ENCODE data around the gene TLE4.
A peak's percentile ranks its signal among the peaks of the same experiment; 100 is the strongest.
"Not testable (repeated sequence)": the region's sequence is repeated elsewhere in the genome, so short reads cannot be mapped to it uniquely, and the experiment has no call there.

Gene TLE4

GRCh38 chr9:79571309-79572031, at the start of gene TLE4:
Gene TLE4, plus strand, starts transcription at chr9:79571965. Its CDS starts 826 bp downstream, at chr9:79572791.
- peak; percentile 99 to 100 for DNase-seq

GRCh38 chr9:79522793-79523192, 49.0 kb upstream of the TLE4 start:
- no peak for DNase-seq

GRCh38 chr9:79524266-79524665, 47.5 kb upstream of the TLE4 start:
- DNase-seq = no peak

GRCh38 chr9:79526149-79526672, 45.6 kb upstream of the TLE4 start:
- no peak for DNase-seq

- DNase-seq = no peak
Measured at GRCh38 chr9:79535534-79535933, 36.2 kb upstream of the TLE4 start.

GRCh38 chr9:79537838-79538237, 33.9 kb upstream of the TLE4 start:
- DNase-seq = no peak

- no peak for DNase-seq
Measured at GRCh38 chr9:79542735-79543620, 28.8 kb upstream of the TLE4 start.

GRCh38 chr9:79544375-79544774, 27.4 kb upstream of the TLE4 start:
- DNase-seq = not testable (repeated sequence)

GRCh38 chr9:79551586-79551985, 20.2 kb upstream of the TLE4 start:
- no peak for DNase-seq

- peak in 1 of 2 donors; percentile 20 for DNase-seq
Measured at GRCh38 chr9:79551994-79552393, 19.8 kb upstream of the TLE4 start.

- DNase-seq = no peak
Measured at GRCh38 chr9:79555474-79556089, 16.2 kb upstream of the TLE4 start.

GRCh38 chr9:79559495-79560181, 12.1 kb upstream of the TLE4 start:
- no peak for DNase-seq

- no peak for DNase-seq
Measured at GRCh38 chr9:79562749-79563386, 8.9 kb upstream of the TLE4 start.

- DNase-seq = no peak
Measured at GRCh38 chr9:79564105-79564504, 7.7 kb upstream of the TLE4 start.

GRCh38 chr9:79565245-79565644, 6.5 kb upstream of the TLE4 start:
- DNase-seq = no peak

GRCh38 chr9:79567671-79568098, 4.1 kb upstream of the TLE4 start:
- no peak for DNase-seq

- peak; percentile 70 to 77 for DNase-seq
Measured at GRCh38 chr9:79568337-79569101, 3.2 kb upstream of the TLE4 start.

GRCh38 chr9:79569814-79570447, 1.8 kb upstream of the TLE4 start:
- no peak for DNase-seq

- DNase-seq = no peak
Measured at GRCh38 chr9:79570448-79571308, 1.1 kb upstream of the TLE4 start.

All from inflammatory macrophage treated with lipopolysaccharide for 1 hour (primary cell).